ENCODE measurements around the gene TAL2. TPM values are rescaled to one million over a fixed set of nuclear protein-coding genes. Genes with fewer than 3 reads are reported as not detected.
A peak's percentile ranks its signal among the peaks of the same experiment; 100 is the strongest.

TAL2 gene
- 0.30 TPM in 1 of 2 replicates, not detected in the other for total RNA-seq

- DNase-seq (ENCODE audit: low read depth) = no peak
Observed at GRCh38 chr9:105662184-105663104, at the start of gene TAL2. TSS of gene TAL2 (plus strand) at chr9:105662457. CDS start at chr9:105662497, 40 bp downstream.

GRCh38 chr9:105621001-105621400, 41.3 kb upstream of the TAL2 start:
- no peak for DNase-seq (ENCODE audit: low read depth)

GRCh38 chr9:105625088-105625487, 37.2 kb upstream of the TAL2 start:
- DNase-seq (ENCODE audit: low read depth) = no peak

GRCh38 chr9:105632807-105633206, 29.4 kb upstream of the TAL2 start:
- no peak for DNase-seq (ENCODE audit: low read depth)

GRCh38 chr9:105633411-105633810, 28.8 kb upstream of the TAL2 start:
- DNase-seq (ENCODE audit: low read depth) = no peak

- no peak for DNase-seq (ENCODE audit: low read depth)
Observed at GRCh38 chr9:105636331-105636730, 25.9 kb upstream of the TAL2 start.

GRCh38 chr9:105637787-105638395, 24.4 kb upstream of the TAL2 start:
- DNase-seq (ENCODE audit: low read depth) = peak; percentile 5

GRCh38 chr9:105639936-105640335, 22.3 kb upstream of the TAL2 start:
- no peak for DNase-seq (ENCODE audit: low read depth)

GRCh38 chr9:105643795-105644194, 18.5 kb upstream of the TAL2 start:
- DNase-seq (ENCODE audit: low read depth) = no peak

- no peak for DNase-seq (ENCODE audit: low read depth)
Observed at GRCh38 chr9:105646879-105647594, 15.2 kb upstream of the TAL2 start.

GRCh38 chr9:105647595-105648349, 14.5 kb upstream of the TAL2 start:
- DNase-seq (ENCODE audit: low read depth) = no peak

GRCh38 chr9:105651806-105652205, 10.5 kb upstream of the TAL2 start:
- no peak for DNase-seq (ENCODE audit: low read depth)

- no peak for DNase-seq (ENCODE audit: low read depth)
Observed at GRCh38 chr9:105656131-105656921, 5.9 kb upstream of the TAL2 start.

GRCh38 chr9:105658351-105658750, 3.9 kb upstream of the TAL2 start:
- no peak for DNase-seq (ENCODE audit: low read depth)

GRCh38 chr9:105661011-105661410, 1.2 kb upstream of the TAL2 start:
- DNase-seq (ENCODE audit: low read depth) = no peak

GRCh38 chr9:105663914-105664313, 1.7 kb downstream of the TAL2 start:
- no peak for DNase-seq (ENCODE audit: low read depth)

- no peak for DNase-seq (ENCODE audit: low read depth)
Observed at GRCh38 chr9:105667867-105668266, 5.6 kb downstream of the TAL2 start.

GRCh38 chr9:105670315-105670714, 8.1 kb downstream of the TAL2 start:
- no peak for DNase-seq (ENCODE audit: low read depth)

GRCh38 chr9:105670775-105671174, 8.5 kb downstream of the TAL2 start:
- DNase-seq (ENCODE audit: low read depth) = no peak

- DNase-seq (ENCODE audit: low read depth) = no peak
Observed at GRCh38 chr9:105672711-105673234, 10.5 kb downstream of the TAL2 start.
